HepG2 (cell line): ENCODE results near the gene C9orf50. TPM values are rescaled to one million over a fixed set of nuclear protein-coding genes. Genes with fewer than 3 reads are reported as not detected.

Experiments
- CBX5 ChIP-seq: sonication (generic); formaldehyde crosslinking; IDR thresholded peaks from 2 replicates; pipeline ENCODE4 v1.4.0; 2020; ENCODE audit warnings: missing genetic modification reagents, borderline replicate concordance
- GABPA ChIP-seq, 2 experiments: IDR thresholded peaks; 2 replicates each; pipeline ENCODE4 v1.6.1; 2011 to 2016; ENCODE audit warnings: low read depth in 2 of 2, low read length in 1 of 2, missing biosample characterization in 1 of 2, missing genetic modification characterization in 1 of 2
- HOXA3 ChIP-seq: sonication (generic); formaldehyde crosslinking; IDR thresholded peaks from 2 replicates; pipeline ENCODE4 v1.5.0; 2020; ENCODE audit warnings: missing genetic modification reagents
- LCORL ChIP-seq, 2 experiments: fragments of 450-650 bp in 1 of 2; sonication (generic) in 1 of 2; formaldehyde crosslinking in 1 of 2; IDR thresholded peaks; 2 replicates each; pipeline versions ENCODE4 v1.5.0 to v1.6.1; 2017 to 2020; ENCODE audit warnings: antibody characterized with exemption in 1 of 2, missing genetic modification reagents in 1 of 2
- SOX6 ChIP-seq, 2 experiments: fragments of 450-650 bp in 1 of 2; sonication (generic) in 1 of 2; formaldehyde crosslinking in 1 of 2; IDR thresholded peaks; 2 replicates each; pipeline versions ENCODE4 v1.4.0 to v1.6.1; 2017 to 2020; ENCODE audit warnings: antibody characterized with exemption in 1 of 2, mild to moderate bottlenecking in 1 of 2, missing genetic modification reagents in 1 of 2
- STAG1 ChIP-seq: sonication (generic); formaldehyde crosslinking; IDR thresholded peaks from 2 replicates; pipeline ENCODE4 v1.4.0; 2020; ENCODE audit warnings: missing genetic modification reagents
- STAT5B ChIP-seq: sonication (generic); formaldehyde crosslinking; IDR thresholded peaks from 2 replicates; pipeline ENCODE4 v1.4.0; 2020; ENCODE audit warnings: missing genetic modification reagents
- TGIF2 ChIP-seq: IDR thresholded peaks from 2 replicates; pipeline ENCODE4 v1.6.1; 2016; ENCODE audit warnings: control low read depth, missing compliant biosample characterization
- ZFP36 ChIP-seq: fragments of 150-350 bp; IDR thresholded peaks from 2 replicates; pipeline ENCODE4 v1.6.1; 2018; ENCODE audit warnings: borderline replicate concordance, low read length, low read depth; ENCODE audit not compliant: partially characterized antibody
- ZNF275 ChIP-seq: sonication (generic); formaldehyde crosslinking; IDR thresholded peaks from 2 replicates; pipeline ENCODE4 v1.8.0; 2022; ENCODE audit warnings: missing genetic modification reagents, mild to moderate bottlenecking, inconsistent platforms, borderline replicate concordance
- ZNF496 ChIP-seq: sonication (generic); formaldehyde crosslinking; IDR thresholded peaks from 2 replicates; pipeline ENCODE4 v1.8.1; 2023; ENCODE audit warnings: mild to moderate bottlenecking, moderate library complexity, missing genetic modification reagents; ENCODE audit not compliant: insufficient replicate concordance
- ZNF558 ChIP-seq: sonication (generic); formaldehyde crosslinking; IDR thresholded peaks from 2 replicates; pipeline ENCODE4 v1.9.0; 2022; ENCODE audit warnings: mild to moderate bottlenecking, missing genetic modification reagents, borderline replicate concordance
- ZNF7 ChIP-seq: IDR thresholded peaks from 2 replicates; pipeline ENCODE4 v1.6.1; 2016; ENCODE audit warnings: missing biosample characterization, missing genetic modification reagents
- ZNF737 ChIP-seq: sonication (generic); formaldehyde crosslinking; IDR thresholded peaks from 2 replicates; pipeline ENCODE4 v1.5.0; 2020; ENCODE audit warnings: missing genetic modification reagents, mild to moderate bottlenecking, borderline replicate concordance
- ZNF782 ChIP-seq: sonication (generic); formaldehyde crosslinking; IDR thresholded peaks from 2 replicates; pipeline ENCODE4 v1.4.0; 2020; ENCODE audit warnings: missing genetic modification reagents, mild to moderate bottlenecking, borderline replicate concordance
- ZNF878 ChIP-seq: sonication (generic); formaldehyde crosslinking; IDR thresholded peaks from 2 replicates; pipeline ENCODE4 v1.8.1; 2023; ENCODE audit warnings: mild to moderate bottlenecking, missing genetic modification reagents, moderate library complexity
- polyA plus RNA-seq, 8 experiments: library from polyadenylated mRNA; depleted of rRNA in 3 of 8; stranded (reverse) in 7 of 8; unstranded in 1 of 8; fragments of >200 nt; fragmentation: Illumina TruSeq in 4 of 8; extraction: Trizol in 4 of 8; gene quantifications; 2 replicates each; pipeline versions ENCODE4 v1.2.1 to v1.2.3, GENCODE V29; 2011 to 2016; ENCODE audit warnings: low read depth in 4 of 8, missing spikeins in 1 of 8, mixed read lengths in 1 of 8; ENCODE audit not compliant: insufficient read depth in 1 of 8
- total RNA-seq, 5 experiments: library from RNA; depleted of rRNA; stranded (reverse); fragments of >200 nt; fragmentation: Illumina TruSeq; extraction: Trizol; gene quantifications; 2 replicates each; pipeline ENCODE4 v1.2.3, GENCODE V29; 2016; ENCODE audit warnings: low read depth in 1 of 5
- TF ChIP-seq, protein P1 (sequence below): IDR thresholded peaks from 2 replicates; pipeline ENCODE4 v1.6.1; 2016; ENCODE audit warnings: missing compliant biosample characterization, missing genetic modification reagents, borderline replicate concordance
- TF ChIP-seq, protein P2 (sequence below): sonication (generic); formaldehyde crosslinking; IDR thresholded peaks from 2 replicates; pipeline ENCODE4 v1.4.0; 2020; ENCODE audit warnings: mild to moderate bottlenecking, low read depth, missing genetic modification reagents
- TF ChIP-seq, protein P3 (sequence below): fragments of 450-650 bp; IDR thresholded peaks from 2 replicates; pipeline ENCODE4 v1.6.1; 2017; ENCODE audit warnings: mild to moderate bottlenecking

The C9orf50 gene
- total and polyA plus RNA-seq, 2 of the 13 experiments (the other 11 are each of a cell fraction or from before 2014, with no cell fraction given), result not detected

- TF ChIP-seq SOX6 (IDR thresholded peaks at IDR 0.05), result no peak
- TF ChIP-seq SOX6 (CRISPR knock-in tag; IDR thresholded peaks at IDR 0.05), result 0 out of 2 replicates have a peak, but pooled peaks have one; percentile 7
- no peak for TF ChIP-seq ZNF878
- no peak for TF ChIP-seq STAG1 (CRISPR knock-in tag)
- TF ChIP-seq ZFP36, result peak; percentile 13
- no peak for TF ChIP-seq GABPA (IDR thresholded peaks at IDR 0.05; ENCODE audit: low read depth, low read length)
- 0 out of 2 replicates have a peak, but pooled peaks have one; percentile 14 for TF ChIP-seq GABPA (CRISPR knock-in tag; IDR thresholded peaks at IDR 0.05; ENCODE audit: low read depth)
- peak; percentile 59; the same call in 1 of the 2 replicates for TF ChIP-seq ZNF275 (CRISPR knock-in tag)
- TF ChIP-seq, protein P1, sequence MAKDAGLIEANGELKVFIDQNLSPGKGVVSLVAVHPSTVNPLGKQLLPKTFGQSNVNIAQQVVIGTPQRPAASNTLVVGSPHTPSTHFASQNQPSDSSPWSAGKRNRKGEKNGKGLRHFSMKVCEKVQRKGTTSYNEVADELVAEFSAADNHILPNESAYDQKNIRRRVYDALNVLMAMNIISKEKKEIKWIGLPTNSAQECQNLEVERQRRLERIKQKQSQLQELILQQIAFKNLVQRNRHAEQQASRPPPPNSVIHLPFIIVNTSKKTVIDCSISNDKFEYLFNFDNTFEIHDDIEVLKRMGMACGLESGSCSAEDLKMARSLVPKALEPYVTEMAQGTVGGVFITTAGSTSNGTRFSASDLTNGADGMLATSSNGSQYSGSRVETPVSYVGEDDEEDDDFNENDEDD (CRISPR knock-in tag), result peak; percentile 89; the same call in 1 of the 2 replicates
- TF ChIP-seq TGIF2, result 0 out of 2 replicates have a peak, but pooled peaks have one; percentile 28
- TF ChIP-seq HOXA3 (CRISPR knock-in tag), result peak; percentile 21; the same call in 1 of the 2 replicates
- 0 out of 2 replicates have a peak, but pooled peaks have one; percentile 35 for TF ChIP-seq ZNF782 (CRISPR knock-in tag)
- no peak for TF ChIP-seq STAT5B (CRISPR knock-in tag)
- TF ChIP-seq CBX5 (CRISPR knock-in tag), result no peak; the same call in 1 of the 2 replicates
- 0 out of 2 replicates have a peak, but pooled peaks have one; percentile 24 for TF ChIP-seq ZNF737 (CRISPR knock-in tag)
- no peak for TF ChIP-seq ZNF496
- TF ChIP-seq, protein P2, sequence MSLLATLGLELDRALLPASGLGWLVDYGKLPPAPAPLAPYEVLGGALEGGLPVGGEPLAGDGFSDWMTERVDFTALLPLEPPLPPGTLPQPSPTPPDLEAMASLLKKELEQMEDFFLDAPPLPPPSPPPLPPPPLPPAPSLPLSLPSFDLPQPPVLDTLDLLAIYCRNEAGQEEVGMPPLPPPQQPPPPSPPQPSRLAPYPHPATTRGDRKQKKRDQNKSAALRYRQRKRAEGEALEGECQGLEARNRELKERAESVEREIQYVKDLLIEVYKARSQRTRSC (CRISPR knock-in tag), result no peak
- TF ChIP-seq LCORL (IDR thresholded peaks at IDR 0.05), result no peak
- peak; percentile 36; the same call in 1 of the 2 replicates for TF ChIP-seq LCORL (CRISPR knock-in tag; IDR thresholded peaks at IDR 0.05)
- TF ChIP-seq ZNF558, result no peak; the same call in 1 of the 2 replicates
- no peak for TF ChIP-seq ZNF7 (CRISPR knock-in tag)
- TF ChIP-seq, protein P3, sequence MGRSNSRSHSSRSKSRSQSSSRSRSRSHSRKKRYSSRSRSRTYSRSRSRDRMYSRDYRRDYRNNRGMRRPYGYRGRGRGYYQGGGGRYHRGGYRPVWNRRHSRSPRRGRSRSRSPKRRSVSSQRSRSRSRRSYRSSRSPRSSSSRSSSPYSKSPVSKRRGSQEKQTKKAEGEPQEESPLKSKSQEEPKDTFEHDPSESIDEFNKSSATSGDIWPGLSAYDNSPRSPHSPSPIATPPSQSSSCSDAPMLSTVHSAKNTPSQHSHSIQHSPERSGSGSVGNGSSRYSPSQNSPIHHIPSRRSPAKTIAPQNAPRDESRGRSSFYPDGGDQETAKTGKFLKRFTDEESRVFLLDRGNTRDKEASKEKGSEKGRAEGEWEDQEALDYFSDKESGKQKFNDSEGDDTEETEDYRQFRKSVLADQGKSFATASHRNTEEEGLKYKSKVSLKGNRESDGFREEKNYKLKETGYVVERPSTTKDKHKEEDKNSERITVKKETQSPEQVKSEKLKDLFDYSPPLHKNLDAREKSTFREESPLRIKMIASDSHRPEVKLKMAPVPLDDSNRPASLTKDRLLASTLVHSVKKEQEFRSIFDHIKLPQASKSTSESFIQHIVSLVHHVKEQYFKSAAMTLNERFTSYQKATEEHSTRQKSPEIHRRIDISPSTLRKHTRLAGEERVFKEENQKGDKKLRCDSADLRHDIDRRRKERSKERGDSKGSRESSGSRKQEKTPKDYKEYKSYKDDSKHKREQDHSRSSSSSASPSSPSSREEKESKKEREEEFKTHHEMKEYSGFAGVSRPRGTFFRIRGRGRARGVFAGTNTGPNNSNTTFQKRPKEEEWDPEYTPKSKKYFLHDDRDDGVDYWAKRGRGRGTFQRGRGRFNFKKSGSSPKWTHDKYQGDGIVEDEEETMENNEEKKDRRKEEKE, result no peak
Observed at GRCh38 chr9:129570450-129571297, 50.2 kb downstream of the C9orf50 start (continued).
